Progenitor cell of endocrine pancreas (in vitro differentiated cells): ENCODE measurements around the gene ESPL1. TPM values are rescaled to one million over a fixed set of nuclear protein-coding genes. Genes with fewer than 3 reads are reported as not detected.

Source experiments
- DNase-seq: peaks from one replicate; pipeline ENCODE4 v3.0.0; 2021; ENCODE audit warnings: low spot score; ENCODE audit not compliant: unreplicated experiment
- H3K27ac Mint-ChIP-seq: 2 replicates; pipeline ENCODE4 v1.8.0; 2021; ENCODE audit warnings: mild to moderate bottlenecking, moderate library complexity, mixed read lengths
- H3K27me3 Mint-ChIP-seq: 2 replicates; pipeline ENCODE4 v1.8.0; 2021; ENCODE audit warnings: mixed read lengths
- H3K36me3 Mint-ChIP-seq: 2 replicates; pipeline ENCODE4 v1.8.0; 2022; ENCODE audit warnings: mixed read lengths; ENCODE audit not compliant: insufficient read depth
- H3K4me1 Mint-ChIP-seq: 2 replicates; pipeline ENCODE4 v1.8.0; 2021; ENCODE audit warnings: low read depth, mixed read lengths
- H3K4me3 Mint-ChIP-seq: 2 replicates; pipeline ENCODE4 v1.8.0; 2021; ENCODE audit warnings: low read depth, mild to moderate bottlenecking, moderate library complexity, mixed read lengths
- H3K9me3 Mint-ChIP-seq: 2 replicates; pipeline ENCODE4 v1.8.0; 2021; ENCODE audit warnings: low read depth, mixed read lengths
- CTCF ChIP-seq: fragments of 200-600 bp; sonication (generic); IDR thresholded peaks from one replicate; pipeline ENCODE4 v1.5.0; 2021; ENCODE audit warnings: antibody characterized with exemption, mild to moderate bottlenecking; ENCODE audit not compliant: unreplicated experiment
- total RNA-seq: library from RNA; stranded (reverse); gene quantifications from 2 replicates; pipeline ENCODE4 v1.2.1, GENCODE V29; 2021

The ESPL1 gene
- total RNA-seq, 1 donor from 2014 or later = 27.1 TPM

- DNase-seq = no peak
- Mint-ChIP-seq H3K27me3 (no peaks in the 10 kb centered on the region), H3K36me3 (peaks cover 11% of the 10 kb centered on the region), H3K4me1 (no peaks in the 10 kb centered on the region), H3K4me3 (no peak overlapping the region), H3K27ac (no peak overlapping the region), H3K9me3 (no peaks in the 10 kb centered on the region)
- TF ChIP-seq CTCF = no peak
Observed at GRCh38 chr12:53279888-53280498, 11.9 kb downstream of the ESPL1 start.

- no peak for TF ChIP-seq CTCF
- Mint-ChIP-seq H3K27ac (no peak overlapping the region), H3K27me3 (no peaks in the 10 kb centered on the region), H3K9me3 (no peaks in the 10 kb centered on the region), H3K4me1 (no peaks in the 10 kb centered on the region), H3K36me3 (peaks cover 10% of the 10 kb centered on the region), H3K4me3 (no peak overlapping the region)
- DNase-seq = no peak
Observed at GRCh38 chr12:53286448-53286847, 18.3 kb downstream of the ESPL1 start.

GRCh38 chr12:53287741-53288216 lies 19.7 kb downstream of the ESPL1 start:
- Mint-ChIP-seq H3K4me3 (no peak overlapping the region), H3K27ac (no peak overlapping the region), H3K36me3 (peaks cover 8% of the 10 kb centered on the region), H3K9me3 (no peaks in the 10 kb centered on the region), H3K27me3 (no peaks in the 10 kb centered on the region), H3K4me1 (no peaks in the 10 kb centered on the region)
- TF ChIP-seq CTCF = peak; percentile 62
- peak; percentile 26 for DNase-seq

- H3K4me1 Mint-ChIP-seq = no peaks in the 10 kb centered on the region
- no peak overlapping the region for H3K27ac Mint-ChIP-seq
- H3K36me3 Mint-ChIP-seq = peaks cover 8% of the 10 kb centered on the region
- TF ChIP-seq CTCF = no peak
- DNase-seq = no peak
- no peaks in the 10 kb centered on the region for H3K9me3 Mint-ChIP-seq
- H3K4me3 Mint-ChIP-seq = no peak overlapping the region
- H3K27me3 Mint-ChIP-seq = no peaks in the 10 kb centered on the region
Observed at GRCh38 chr12:53288322-53288721, 20.2 kb downstream of the ESPL1 start.

- Mint-ChIP-seq H3K36me3 (peaks cover 6% of the 10 kb centered on the region), H3K27me3 (no peaks in the 10 kb centered on the region), H3K4me1 (peaks cover under 1% of the 10 kb centered on the region), H3K27ac (peak overlapping the region; percentile 16), H3K4me3 (no peak overlapping the region), H3K9me3 (no peaks in the 10 kb centered on the region)
- TF ChIP-seq CTCF = no peak
- no peak for DNase-seq
Observed at GRCh38 chr12:53289891-53290290, 21.8 kb downstream of the ESPL1 start.
